ENCODE data around the gene IP6K1. TPM values are rescaled to one million over a fixed set of nuclear protein-coding genes. Genes with fewer than 3 reads are reported as not detected.
A peak's percentile ranks its signal among the peaks of the same experiment; 100 is the strongest.

The IP6K1 gene
- total and polyA plus RNA-seq, 4 donors: 16.1 to 54.9 (median 32.5) TPM

DNA sequence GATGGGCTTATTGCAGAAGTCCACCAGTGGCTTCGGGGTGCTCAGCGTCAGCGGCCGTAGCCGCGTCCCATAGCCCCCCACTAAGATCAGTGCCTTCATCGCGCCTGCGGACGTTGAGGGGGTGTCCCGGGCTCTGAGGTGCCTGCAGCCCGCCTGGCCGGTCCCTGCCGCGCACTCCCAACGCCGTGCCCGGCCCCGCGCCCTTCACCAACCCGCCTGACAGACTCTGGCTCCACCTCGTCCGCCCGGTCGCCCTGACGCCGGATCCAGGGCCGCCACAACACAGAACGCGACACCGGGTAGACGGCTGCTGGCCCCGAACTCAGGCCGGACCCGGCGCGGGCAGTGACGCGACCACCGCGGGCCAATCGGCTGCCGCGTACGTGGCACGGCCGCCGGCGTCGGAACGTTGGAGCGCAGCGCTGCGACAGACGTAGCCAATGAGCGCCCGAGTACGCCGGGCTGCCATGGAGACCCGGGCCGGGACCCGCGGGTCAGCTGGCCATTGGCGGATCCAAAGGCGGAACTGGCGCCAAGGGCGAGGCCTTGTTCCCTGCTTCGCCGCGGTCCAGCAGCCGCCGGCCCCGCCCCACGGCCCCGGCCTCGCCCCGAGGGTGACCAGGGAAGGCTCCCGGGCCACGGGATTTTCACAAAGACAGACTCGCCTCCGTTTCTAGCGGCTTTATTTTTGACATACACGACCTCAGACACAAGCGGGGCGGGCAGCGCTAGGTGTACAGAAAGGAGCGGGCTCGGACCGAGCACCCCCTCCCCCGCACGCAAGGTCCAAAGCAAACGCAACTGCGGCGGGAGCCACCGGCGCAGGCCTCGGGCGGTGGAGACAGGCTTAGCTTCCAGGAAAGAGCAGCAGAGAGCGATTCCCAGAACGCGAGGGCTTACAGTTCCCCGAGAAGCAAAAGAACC is 62.5 kb downstream of the IP6K1 start, which contains the start of gene GMPPB:
Gene GMPPB, minus strand, starts transcription at position 324 of the 924 bp plus-strand sequence. Its CDS starts 225 bp downstream, at position 99.
- 0 to 1% methylated on average over 97 to 102 of the region's 102 CpGs for WGBS, 2 donors
- peaks cover 7 to 39% (median 33%) of the 10 kb centered on the region in 4 donors for H3K36me3 ChIP-seq (ENCODE audit: control insufficient read depth in 4 of 4, insufficient read depth in 4 of 4, low read length in 4 of 4)
- TF ChIP-seq, protein P1, sequence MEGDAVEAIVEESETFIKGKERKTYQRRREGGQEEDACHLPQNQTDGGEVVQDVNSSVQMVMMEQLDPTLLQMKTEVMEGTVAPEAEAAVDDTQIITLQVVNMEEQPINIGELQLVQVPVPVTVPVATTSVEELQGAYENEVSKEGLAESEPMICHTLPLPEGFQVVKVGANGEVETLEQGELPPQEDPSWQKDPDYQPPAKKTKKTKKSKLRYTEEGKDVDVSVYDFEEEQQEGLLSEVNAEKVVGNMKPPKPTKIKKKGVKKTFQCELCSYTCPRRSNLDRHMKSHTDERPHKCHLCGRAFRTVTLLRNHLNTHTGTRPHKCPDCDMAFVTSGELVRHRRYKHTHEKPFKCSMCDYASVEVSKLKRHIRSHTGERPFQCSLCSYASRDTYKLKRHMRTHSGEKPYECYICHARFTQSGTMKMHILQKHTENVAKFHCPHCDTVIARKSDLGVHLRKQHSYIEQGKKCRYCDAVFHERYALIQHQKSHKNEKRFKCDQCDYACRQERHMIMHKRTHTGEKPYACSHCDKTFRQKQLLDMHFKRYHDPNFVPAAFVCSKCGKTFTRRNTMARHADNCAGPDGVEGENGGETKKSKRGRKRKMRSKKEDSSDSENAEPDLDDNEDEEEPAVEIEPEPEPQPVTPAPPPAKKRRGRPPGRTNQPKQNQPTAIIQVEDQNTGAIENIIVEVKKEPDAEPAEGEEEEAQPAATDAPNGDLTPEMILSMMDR (IDR thresholded peaks at IDR 0.05; ENCODE audit: control extremely low read depth, extremely low read depth): no peak
- peak within 1 kb of the TSS; percentile 65 to 95 for H3K9ac ChIP-seq (ENCODE audit: insufficient read depth in 1 of 2, low read length in 2 of 2)
- no peaks in the 10 kb centered on the region for H3K9me3 ChIP-seq (ENCODE audit: control insufficient read depth in 4 of 4, insufficient read depth in 3 of 4, low read length in 3 of 4)
- peaks cover 0 to 25% (median 7%) of the 10 kb centered on the region in 5 donors for H3K4me1 ChIP-seq (ENCODE audit: control insufficient read depth in 5 of 5, insufficient read depth in 5 of 5, low read length in 5 of 5)
- peak within 1 kb of the TSS; percentile 94 to 96 for H3K27ac ChIP-seq (ENCODE audit: low read depth in 1 of 2, low read length in 1 of 2)
- H3K4me3 ChIP-seq: peak within 1 kb of the TSS; percentile 90
- DNase-seq (peak; percentile 97 to 98 (median 98)), ATAC-seq (ENCODE audit: insufficient read depth, low FRiP score) (peak; percentile 93)
- H3K27me3 ChIP-seq (ENCODE audit: control insufficient read depth in 3 of 3, insufficient read depth in 3 of 3, low read length in 2 of 3): no peaks in the 10 kb centered on the region

DNA sequence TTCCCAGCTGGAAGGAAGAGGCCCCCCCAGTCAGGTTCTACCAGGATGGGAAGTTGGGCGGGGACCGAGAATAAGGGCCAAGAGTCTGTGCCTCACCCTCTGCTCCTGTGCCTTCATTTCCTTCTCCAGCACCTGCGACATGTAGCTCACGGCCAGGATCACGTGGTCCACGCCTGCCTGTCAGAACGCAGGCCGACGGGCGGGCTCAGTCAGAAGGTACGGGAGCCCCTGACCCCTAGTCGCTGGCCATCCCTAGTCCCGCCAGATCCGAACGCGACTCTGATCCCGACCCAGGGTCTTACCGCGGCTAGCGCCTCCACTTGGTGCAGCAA is 63.1 kb downstream of the IP6K1 start:
- 0% methylated on average over 20 of the region's 20 CpGs for WGBS, 2 donors
- peak overlapping the region; percentile 94 to 96 for H3K27ac ChIP-seq (ENCODE audit: low read depth in 1 of 2, low read length in 1 of 2)
- no peaks in the 10 kb centered on the region for H3K9me3 ChIP-seq (ENCODE audit: control insufficient read depth in 4 of 4, insufficient read depth in 3 of 4, low read length in 3 of 4)
- TF ChIP-seq, protein P1 (IDR thresholded peaks at IDR 0.05; ENCODE audit: control extremely low read depth, extremely low read depth): no peak
- H3K4me3 ChIP-seq: peak overlapping the region; percentile 90
- peak; percentile 36 to 51 (median 40) for DNase-seq
- ATAC-seq (ENCODE audit: insufficient read depth, low FRiP score): peak; percentile 6
- H3K36me3 ChIP-seq (ENCODE audit: control insufficient read depth in 4 of 4, insufficient read depth in 4 of 4, low read length in 4 of 4): peaks cover 7 to 39% (median 33%) of the 10 kb centered on the region in 4 donors
- H3K9ac ChIP-seq (ENCODE audit: insufficient read depth in 1 of 2, low read length in 2 of 2): peak overlapping the region; percentile 65 to 95
- H3K4me1 ChIP-seq (ENCODE audit: control insufficient read depth in 5 of 5, insufficient read depth in 5 of 5, low read length in 5 of 5): peaks cover 0 to 31% (median 11%) of the 10 kb centered on the region in 5 donors
- no peaks in the 10 kb centered on the region for H3K27me3 ChIP-seq (ENCODE audit: control insufficient read depth in 3 of 3, insufficient read depth in 3 of 3, low read length in 2 of 3)

DNA sequence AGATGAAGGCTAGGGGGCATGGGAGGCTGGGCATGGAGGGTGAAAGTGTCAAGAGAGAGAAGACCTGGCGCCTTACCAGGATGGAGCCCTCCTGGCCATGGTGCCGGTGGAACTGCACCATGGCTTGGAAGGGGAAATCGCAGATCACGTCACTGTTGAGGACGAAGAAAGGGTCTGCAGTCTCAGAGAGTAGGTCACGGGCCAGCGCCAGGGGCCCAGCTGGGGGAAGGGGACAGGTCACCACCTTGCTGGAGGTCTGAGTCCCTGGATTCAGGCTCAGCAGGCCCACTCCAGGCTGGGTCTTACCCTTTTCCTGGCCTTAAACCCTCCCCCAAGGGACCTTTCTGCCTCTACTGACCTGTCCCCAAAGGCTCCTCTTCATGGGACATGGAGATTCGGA is 63.4 kb downstream of the IP6K1 start:
- Histone ChIP-seq H3K4me1 (ENCODE audit: control insufficient read depth in 5 of 5, insufficient read depth in 5 of 5, low read length in 5 of 5) (peaks cover 0 to 32% (median 11%) of the 10 kb centered on the region in 5 donors), H3K9ac (ENCODE audit: insufficient read depth in 1 of 2, low read length in 2 of 2) (peak overlapping the region; percentile 65 to 95), H3K36me3 (ENCODE audit: control insufficient read depth in 4 of 4, insufficient read depth in 4 of 4, low read length in 4 of 4) (peaks cover 7 to 37% (median 29%) of the 10 kb centered on the region in 4 donors), H3K9me3 (ENCODE audit: control insufficient read depth in 4 of 4, insufficient read depth in 3 of 4, low read length in 3 of 4) (no peaks in the 10 kb centered on the region), H3K4me3 (peak overlapping the region; percentile 90), H3K27ac (ENCODE audit: low read depth in 1 of 2, low read length in 1 of 2) (peak overlapping the region in 1 of 2 donors; percentile 94), H3K27me3 (ENCODE audit: control insufficient read depth in 3 of 3, insufficient read depth in 3 of 3, low read length in 2 of 3) (no peaks in the 10 kb centered on the region)
- no peak for ATAC-seq (ENCODE audit: insufficient read depth, low FRiP score)
- 61 to 80% methylated on average over 8 of the region's 8 CpGs for WGBS, 2 donors
- no peak for DNase-seq
- TF ChIP-seq, protein P1 (IDR thresholded peaks at IDR 0.05; ENCODE audit: control extremely low read depth, extremely low read depth): no peak
